HG02759 (cell line): ENCODE data around the gene GNG12.

Source experiments
- ATAC-seq: cut with Tn5 transposase; IDR thresholded peaks from one replicate; pipeline ENCODE4 v1.9.1; 2021; ENCODE audit warnings: mild to moderate bottlenecking, moderate library complexity; ENCODE audit not compliant: unreplicated experiment

The GNG12 gene

GRCh38 chr1:67759066-67759465 lies 74.2 kb downstream of the GNG12 start:
- no peak for ATAC-seq

GRCh38 chr1:67755619-67756018 lies 77.6 kb downstream of the GNG12 start:
- ATAC-seq = no peak

GRCh38 chr1:67755160-67755559 lies 78.1 kb downstream of the GNG12 start:
- no peak for ATAC-seq

- no peak for ATAC-seq
Observed at GRCh38 chr1:67754526-67754920, 78.7 kb downstream of the GNG12 start.

- ATAC-seq = no peak
Observed at GRCh38 chr1:67753776-67754525, 79.3 kb downstream of the GNG12 start.

GRCh38 chr1:67752306-67752705 lies 81.0 kb downstream of the GNG12 start:
- ATAC-seq = no peak

GRCh38 chr1:67750691-67751054 lies 82.6 kb downstream of the GNG12 start:
- no peak for ATAC-seq

- ATAC-seq = peak; percentile 29
Observed at GRCh38 chr1:67749844-67750690, 83.2 kb downstream of the GNG12 start.

- ATAC-seq = no peak
Observed at GRCh38 chr1:67749263-67749843, 83.9 kb downstream of the GNG12 start.

- peak; percentile 85 for ATAC-seq
Observed at GRCh38 chr1:67748630-67749029, 84.6 kb downstream of the GNG12 start.

- ATAC-seq = no peak
Observed at GRCh38 chr1:67747671-67748546, 85.4 kb downstream of the GNG12 start.

- no peak for ATAC-seq
Observed at GRCh38 chr1:67745875-67746698, 87.2 kb downstream of the GNG12 start.

- ATAC-seq = no peak
Observed at GRCh38 chr1:67743072-67743725, 90.1 kb downstream of the GNG12 start.

- no peak for ATAC-seq
Observed at GRCh38 chr1:67741736-67742135, 91.5 kb downstream of the GNG12 start.

GRCh38 chr1:67741121-67741520 lies 92.1 kb downstream of the GNG12 start:
- ATAC-seq = no peak

- ATAC-seq = no peak
Observed at GRCh38 chr1:67740543-67740942, 92.7 kb downstream of the GNG12 start.

- ATAC-seq = no peak
Observed at GRCh38 chr1:67739361-67739760, 93.9 kb downstream of the GNG12 start.

- no peak for ATAC-seq
Observed at GRCh38 chr1:67738401-67738800, 94.9 kb downstream of the GNG12 start.

GRCh38 chr1:67737875-67738274 lies 95.4 kb downstream of the GNG12 start:
- ATAC-seq = no peak

GRCh38 chr1:67736750-67737149 lies 96.5 kb downstream of the GNG12 start:
- ATAC-seq = no peak
